NCI-H524 treated with DMSO at 0.1 percent for 48 hours (cell line): ENCODE results near the gene RAMAC.
"Not testable (repeated sequence)": the region's sequence is repeated elsewhere in the genome, so short reads cannot be mapped to it uniquely, and the experiment has no call there.

Experiments
- DNase-seq: peaks from one replicate; lab custom pipeline; 2025; lab: John Stamatoyannopoulos, UW

The RAMAC gene

DNA sequence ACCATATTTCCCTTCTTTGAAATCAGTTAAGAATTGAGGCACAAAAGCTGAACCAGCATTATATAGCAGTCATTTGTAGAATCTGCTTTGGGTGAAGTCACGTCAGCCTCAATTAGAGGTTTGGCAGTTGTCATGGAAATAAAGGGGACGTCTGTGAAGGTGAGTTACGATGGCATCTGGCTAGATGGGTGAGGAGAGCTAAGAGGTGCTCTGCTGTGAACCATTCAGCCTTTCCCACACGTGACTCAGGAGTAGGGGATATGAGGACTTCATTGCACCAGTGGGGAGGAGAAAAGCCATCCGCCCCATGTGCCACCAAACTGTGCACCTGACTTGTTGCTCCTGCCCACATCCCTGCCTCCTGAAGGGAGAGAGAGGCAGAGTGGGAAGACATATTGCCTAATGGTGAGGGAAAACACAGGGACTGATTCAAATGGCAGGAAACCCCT is 28.2 kb downstream of the RAMAC start:
- no peak for DNase-seq

GRCh38 chr15:83015361-83015760 is 29.4 kb downstream of the RAMAC start:
- DNase-seq: no peak

DNA sequence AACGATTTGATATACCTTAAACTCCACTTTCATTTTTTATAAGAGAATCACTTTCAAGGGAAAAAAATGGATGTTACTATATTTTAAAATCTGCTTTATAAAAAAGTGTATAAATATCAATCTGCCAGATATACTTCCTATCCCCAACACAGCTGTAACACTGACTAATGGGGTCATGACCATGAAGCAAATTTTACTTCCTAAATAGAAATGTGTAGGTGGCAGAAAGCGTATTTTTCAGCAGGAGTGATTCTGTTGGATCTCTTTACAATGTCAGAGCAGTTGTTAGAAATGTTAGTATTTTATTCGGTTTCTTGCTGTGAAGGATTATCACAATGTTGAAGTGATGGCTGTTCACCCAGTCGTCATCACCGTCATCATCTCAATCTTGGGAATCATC is 30.9 kb downstream of the RAMAC start:
- no peak for DNase-seq

DNA sequence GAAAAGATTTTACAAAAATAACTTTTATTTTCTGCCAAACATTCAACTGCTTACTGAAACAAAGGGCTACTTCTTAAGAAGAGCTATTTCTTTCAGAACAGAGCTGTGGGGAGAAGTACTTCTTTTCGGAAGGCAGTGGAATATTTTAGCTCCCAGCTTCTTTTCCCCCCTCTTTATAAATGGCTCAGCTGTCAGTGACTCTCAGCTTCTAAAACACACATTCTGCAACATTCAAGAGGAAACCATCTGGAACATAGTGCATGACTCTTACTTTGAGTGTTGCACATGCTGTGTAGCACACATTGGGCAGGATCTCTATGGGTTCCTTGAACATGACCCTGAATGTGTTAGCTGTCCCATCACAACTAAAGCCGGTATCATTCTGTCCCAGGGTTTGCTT is 32.4 kb downstream of the RAMAC start:
- no peak for DNase-seq

GRCh38 chr15:83030021-83030420 is 44.0 kb downstream of the RAMAC start:
- DNase-seq: no peak

GRCh38 chr15:83031234-83031633 is 45.2 kb downstream of the RAMAC start:
- not testable (repeated sequence) for DNase-seq

DNA sequence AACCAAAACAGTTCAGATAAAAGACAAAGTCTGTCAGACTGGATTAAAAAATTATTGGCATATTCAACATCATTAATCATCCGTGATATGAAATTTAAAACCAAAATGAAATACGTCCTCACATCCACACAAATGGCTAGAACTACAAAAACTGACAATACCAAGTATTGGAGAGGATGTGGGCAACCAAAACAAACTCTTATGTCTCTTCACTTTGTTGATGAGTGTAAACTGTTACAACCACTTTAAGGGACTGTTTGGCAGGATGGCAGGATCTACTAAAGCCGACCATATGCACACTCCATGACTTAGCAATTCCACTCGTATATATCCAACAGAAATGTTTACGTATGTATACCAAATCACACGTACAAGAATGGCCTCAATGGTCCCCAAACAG is 50.2 kb downstream of the RAMAC start:
- no peak for DNase-seq

DNA sequence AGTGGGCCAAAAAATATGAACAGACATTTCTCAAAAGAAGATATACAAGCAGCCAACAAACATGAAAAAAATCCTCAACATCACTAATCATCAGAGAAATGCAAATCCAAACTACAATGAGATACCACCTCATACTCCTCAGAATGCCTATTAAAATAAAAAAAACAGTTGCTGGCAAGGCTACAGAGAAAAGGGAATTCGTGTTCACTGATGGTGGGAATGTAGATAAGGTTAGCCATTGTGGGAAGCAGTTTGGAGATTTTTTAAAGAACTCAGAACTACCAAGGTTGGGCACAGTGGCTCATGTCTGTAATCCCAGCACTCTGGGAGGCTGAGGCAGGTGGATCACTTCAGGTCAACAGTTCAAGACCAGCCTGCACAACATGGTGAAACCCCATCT is 53.2 kb downstream of the RAMAC start:
- no peak for DNase-seq
